ENCODE results near the gene RIGI. TPM values are rescaled to one million over a fixed set of nuclear protein-coding genes. Genes with fewer than 3 reads are reported as not detected.

RIGI gene
- 1 to 10 TPM; 4.2 to 9.3 (median 7.4) TPM for total RNA-seq

DNA sequence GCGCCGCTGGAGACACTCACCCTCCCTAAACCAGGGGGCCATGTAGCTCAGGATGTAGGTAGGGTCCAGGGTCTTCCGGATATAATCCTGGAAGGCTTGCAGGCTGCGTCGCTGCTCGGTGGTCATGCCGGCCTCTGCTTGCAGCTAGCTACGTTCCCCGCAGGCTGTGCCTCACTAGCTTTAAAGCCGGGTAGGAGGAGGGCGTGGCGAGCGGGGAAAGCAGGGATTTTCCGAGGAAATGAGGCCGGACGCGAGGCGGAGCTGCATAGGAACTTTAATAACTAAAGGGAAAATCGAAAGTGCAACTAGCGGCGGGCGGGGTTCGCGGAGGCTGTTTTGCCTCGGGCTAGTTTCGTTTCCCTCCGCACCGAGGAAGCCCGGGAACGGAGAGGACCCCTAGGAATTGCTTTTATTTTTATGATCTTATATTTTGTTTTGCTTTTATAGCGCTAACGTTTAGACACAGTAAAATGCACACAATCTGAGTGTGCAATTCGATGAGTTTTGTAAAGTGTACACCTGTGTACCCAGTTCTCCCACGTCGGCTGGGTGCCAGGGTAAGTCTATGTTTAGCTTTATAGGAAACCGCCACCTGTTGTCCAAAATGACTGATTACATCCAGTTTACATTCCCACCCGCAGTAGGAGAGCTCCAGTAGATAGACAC lies at the start of gene RIGI:
RIGI (minus strand) TSS at position 156 of the 666 bp plus-strand sequence; CDS start at position 126, 30 bp downstream.
- Histone ChIP-seq H3K36me3 (no peaks in the 10 kb centered on the region), H3K27me3 (no peaks in the 10 kb centered on the region), H3K27ac (peak within 1 kb of the TSS; percentile 77), H3K9me3 (no peaks in the 10 kb centered on the region), H3K4me3 (peak within 1 kb of the TSS; percentile 57), H3K4me1 (peaks cover 27% of the 10 kb centered on the region)
- TF ChIP-seq, protein P1, sequence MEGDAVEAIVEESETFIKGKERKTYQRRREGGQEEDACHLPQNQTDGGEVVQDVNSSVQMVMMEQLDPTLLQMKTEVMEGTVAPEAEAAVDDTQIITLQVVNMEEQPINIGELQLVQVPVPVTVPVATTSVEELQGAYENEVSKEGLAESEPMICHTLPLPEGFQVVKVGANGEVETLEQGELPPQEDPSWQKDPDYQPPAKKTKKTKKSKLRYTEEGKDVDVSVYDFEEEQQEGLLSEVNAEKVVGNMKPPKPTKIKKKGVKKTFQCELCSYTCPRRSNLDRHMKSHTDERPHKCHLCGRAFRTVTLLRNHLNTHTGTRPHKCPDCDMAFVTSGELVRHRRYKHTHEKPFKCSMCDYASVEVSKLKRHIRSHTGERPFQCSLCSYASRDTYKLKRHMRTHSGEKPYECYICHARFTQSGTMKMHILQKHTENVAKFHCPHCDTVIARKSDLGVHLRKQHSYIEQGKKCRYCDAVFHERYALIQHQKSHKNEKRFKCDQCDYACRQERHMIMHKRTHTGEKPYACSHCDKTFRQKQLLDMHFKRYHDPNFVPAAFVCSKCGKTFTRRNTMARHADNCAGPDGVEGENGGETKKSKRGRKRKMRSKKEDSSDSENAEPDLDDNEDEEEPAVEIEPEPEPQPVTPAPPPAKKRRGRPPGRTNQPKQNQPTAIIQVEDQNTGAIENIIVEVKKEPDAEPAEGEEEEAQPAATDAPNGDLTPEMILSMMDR (IDR thresholded peaks at IDR 0.05), result peak; percentile 31
- TF ChIP-seq POLR2A (IDR thresholded peaks at IDR 0.05), result peak in 1 of 2 donors; percentile 58
- TF ChIP-seq POLR2AphosphoS5 (IDR thresholded peaks at IDR 0.05), result peak in 2 of 3 donors; percentile 19 to 35
- TF ChIP-seq EP300 (IDR thresholded peaks at IDR 0.05), result no peak
- under 1% methylated on average over 30 of the region's 37 CpGs for WGBS
- peak; percentile 96 to 97 for DNase-seq (ENCODE audit: low spot score in 2 of 2)

DNA sequence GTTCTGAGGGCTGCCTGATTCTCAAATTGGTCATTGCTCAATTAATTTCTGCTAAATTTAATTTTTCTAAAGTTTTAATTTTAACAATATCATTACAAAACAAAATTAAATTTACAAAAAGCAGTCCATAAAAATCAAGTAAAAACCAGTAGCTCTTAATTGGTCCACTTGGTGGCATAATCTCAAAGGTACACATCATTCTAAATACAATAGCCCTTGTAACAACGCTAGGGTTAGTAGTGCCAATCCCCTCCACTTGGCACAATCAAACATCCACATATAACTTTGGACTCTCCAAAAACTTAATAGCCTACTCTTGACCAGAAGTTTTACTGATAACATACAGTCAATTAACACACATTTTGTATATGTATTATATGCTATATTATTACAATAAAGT lies 48.9 kb upstream of the RIGI start:
- Histone ChIP-seq H3K4me1 (peaks cover 20% of the 10 kb centered on the region), H3K36me3 (no peaks in the 10 kb centered on the region), H3K27ac (no peak overlapping the region), H3K9me3 (no peaks in the 10 kb centered on the region), H3K4me3 (no peak overlapping the region), H3K27me3 (no peaks in the 10 kb centered on the region)
- WGBS, result 81% methylated on average over 1 of the region's 1 CpG
- TF ChIP-seq EP300 (IDR thresholded peaks at IDR 0.05) (no peak), POLR2AphosphoS5 (IDR thresholded peaks at IDR 0.05) (no peak), POLR2A (IDR thresholded peaks at IDR 0.05) (no peak)
- TF ChIP-seq, protein P1 (IDR thresholded peaks at IDR 0.05), result no peak
- no peak for DNase-seq (ENCODE audit: low spot score in 2 of 2)

DNA sequence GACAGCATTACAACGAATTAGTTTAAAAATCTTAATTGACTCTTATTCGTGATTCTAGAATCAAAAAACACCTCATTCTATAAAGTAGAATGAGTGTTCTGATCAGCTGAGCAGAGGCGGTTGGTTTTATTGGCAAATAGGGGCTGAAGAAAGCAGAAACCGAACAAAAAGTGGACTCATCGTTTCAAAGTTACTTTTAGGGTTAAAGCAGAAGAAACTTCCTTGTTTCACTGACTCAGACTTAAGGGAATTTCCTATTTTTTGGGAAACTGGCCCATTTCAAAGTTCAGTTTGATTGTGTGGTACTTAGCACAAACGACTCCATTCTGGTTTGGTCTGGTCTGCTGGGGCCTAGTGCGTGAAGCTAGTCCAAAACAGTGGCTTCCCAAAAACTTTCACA lies 47.8 kb upstream of the RIGI start:
- Histone ChIP-seq H3K4me1 (peaks cover 20% of the 10 kb centered on the region), H3K9me3 (no peaks in the 10 kb centered on the region), H3K36me3 (no peaks in the 10 kb centered on the region), H3K27ac (no peak overlapping the region), H3K4me3 (no peak overlapping the region), H3K27me3 (no peaks in the 10 kb centered on the region)
- no peak for DNase-seq (ENCODE audit: low spot score in 2 of 2)
- TF ChIP-seq EP300 (IDR thresholded peaks at IDR 0.05) (no peak), POLR2AphosphoS5 (IDR thresholded peaks at IDR 0.05) (no peak)
- TF ChIP-seq, protein P1 (IDR thresholded peaks at IDR 0.05), result no peak
- 84% methylated on average over 7 of the region's 7 CpGs for WGBS

DNA sequence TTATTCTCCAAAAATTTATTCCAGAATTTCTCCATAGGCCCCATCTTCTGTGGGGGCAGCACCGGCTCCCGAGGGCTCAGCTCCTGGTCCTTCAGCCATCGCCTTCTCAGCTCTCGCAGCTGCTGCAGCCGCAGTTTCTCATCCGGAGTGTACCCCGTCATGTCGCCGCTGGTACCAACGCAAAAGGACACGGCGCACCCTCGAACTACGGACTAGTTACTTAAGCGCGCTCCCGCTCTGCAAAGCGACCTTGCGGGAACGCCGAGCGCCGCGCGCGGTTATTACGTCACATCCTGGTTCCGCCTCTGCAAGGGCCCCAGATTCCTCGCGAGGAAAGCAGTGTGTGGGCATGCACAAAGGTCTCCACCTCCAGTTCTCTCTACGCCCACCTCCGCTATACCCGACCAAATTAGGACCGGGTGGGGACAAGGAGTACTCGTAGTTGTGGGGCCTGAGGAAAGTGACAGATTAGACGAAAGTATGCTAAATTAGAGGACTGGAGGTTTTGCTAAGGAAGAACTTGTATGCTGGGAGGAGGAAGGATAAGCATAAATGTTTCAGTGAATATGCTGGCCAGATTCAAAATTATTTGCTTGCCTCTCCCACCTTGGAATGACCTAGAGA lies 47.0 kb upstream of the RIGI start, which contains the start of gene NDUFB6:
NDUFB6 (minus strand) TSS at position 260 of the 624 bp plus-strand sequence; CDS start at position 161, 99 bp downstream.
- H3K27ac ChIP-seq, result peak within 1 kb of the TSS; percentile 90
- peak within 1 kb of the TSS; percentile 94 for H3K4me3 ChIP-seq
- WGBS, result 0% methylated on average over 21 of the region's 36 CpGs
- no peaks in the 10 kb centered on the region for H3K9me3 ChIP-seq
- H3K4me1 ChIP-seq, result peaks cover 20% of the 10 kb centered on the region
- no peaks in the 10 kb centered on the region for H3K27me3 ChIP-seq
- H3K36me3 ChIP-seq, result peaks cover under 1% of the 10 kb centered on the region
- peak; percentile 95 to 96 for DNase-seq (ENCODE audit: low spot score in 2 of 2)
- TF ChIP-seq, protein P1 (IDR thresholded peaks at IDR 0.05), result no peak
- TF ChIP-seq POLR2AphosphoS5 (IDR thresholded peaks at IDR 0.05) (peak; percentile 56 to 87 (median 81)), EP300 (IDR thresholded peaks at IDR 0.05) (no peak), POLR2A (IDR thresholded peaks at IDR 0.05) (peak in 1 of 2 donors; percentile 54)
